OCI-LY1 (cell line): Measurements from ENCODE around the gene SYNPO2.

Experiments used
- CTCF ChIP-seq: fragments of 200-600 bp; sonication (generic), shearing (Covaris generic); IDR thresholded peaks from 2 replicates; pipeline ENCODE4 v1.5.1; 2017; ENCODE audit warnings: mild to moderate bottlenecking, antibody characterized with exemption, low read length, moderate library complexity, mixed read lengths
- EZH2 ChIP-seq: fragments of 200-600 bp; sonication (generic), shearing (Covaris generic); IDR thresholded peaks from 2 replicates; pipeline ENCODE4 v1.8.0; 2017; ENCODE audit warnings: borderline replicate concordance, mixed run types, mild to moderate bottlenecking, antibody characterized with exemption, low read length, moderate library complexity, mixed read lengths

- TF ChIP-seq EZH2 (no peak), CTCF (no peak)
These were observed 648 bp downstream of the SYNPO2 start for GRCh38 chr4:118889312-118889691.
